ENCODE data around the gene TAF11L9.
"Not testable (repeated sequence)": the region's sequence is repeated elsewhere in the genome, so short reads cannot be mapped to it uniquely, and the experiment has no call there.

TAF11L9 gene

GRCh38 chr5:17594255-17594654, at the start of gene TAF11L9:
Gene TAF11L9, minus strand, starts transcription at chr5:17594394.
- not testable (repeated sequence) for H3K9ac ChIP-seq (ENCODE audit: low read depth in 1 of 2, low read length in 2 of 2); H3K27ac ChIP-seq (ENCODE audit: low read depth, low read length); H3K9me3 ChIP-seq (ENCODE audit: control insufficient read depth in 1 of 2, low read length in 2 of 2); H3K4me1 ChIP-seq (ENCODE audit: control insufficient read depth in 1 of 2, insufficient read depth in 2 of 2, low read length in 2 of 2); H3K4me3 ChIP-seq (ENCODE audit: low read depth in 1 of 2, low read length in 2 of 2); H3K27me3 ChIP-seq (ENCODE audit: control insufficient read depth in 1 of 2, insufficient read depth in 2 of 2, low read length in 2 of 2); H3K36me3 ChIP-seq (ENCODE audit: control insufficient read depth in 1 of 2, insufficient read depth in 2 of 2, low read length in 2 of 2)

GRCh38 chr5:17634160-17634559, 40.0 kb upstream of the TAF11L9 start, which contains the start of gene TAF11L14:
Gene TAF11L14, plus strand, starts transcription at chr5:17634460.
- Histone ChIP-seq H3K9me3 (ENCODE audit: control insufficient read depth in 1 of 2, low read length in 2 of 2) (peaks cover 4 to 7% of the 10 kb centered on the region in 2 donors), H3K9ac (ENCODE audit: low read depth in 1 of 2, low read length in 2 of 2) (no peak within 1 kb of the TSS), H3K27ac (ENCODE audit: low read depth, low read length) (no peak within 1 kb of the TSS), H3K4me3 (ENCODE audit: low read depth in 1 of 2, low read length in 2 of 2) (no peak within 1 kb of the TSS), H3K4me1 (ENCODE audit: control insufficient read depth in 1 of 2, insufficient read depth in 2 of 2, low read length in 2 of 2) (no peaks in the 10 kb centered on the region), H3K36me3 (ENCODE audit: control insufficient read depth in 1 of 2, insufficient read depth in 2 of 2, low read length in 2 of 2) (no peaks in the 10 kb centered on the region), H3K27me3 (ENCODE audit: control insufficient read depth in 1 of 2, insufficient read depth in 2 of 2, low read length in 2 of 2) (no peaks in the 10 kb centered on the region)

DNA sequence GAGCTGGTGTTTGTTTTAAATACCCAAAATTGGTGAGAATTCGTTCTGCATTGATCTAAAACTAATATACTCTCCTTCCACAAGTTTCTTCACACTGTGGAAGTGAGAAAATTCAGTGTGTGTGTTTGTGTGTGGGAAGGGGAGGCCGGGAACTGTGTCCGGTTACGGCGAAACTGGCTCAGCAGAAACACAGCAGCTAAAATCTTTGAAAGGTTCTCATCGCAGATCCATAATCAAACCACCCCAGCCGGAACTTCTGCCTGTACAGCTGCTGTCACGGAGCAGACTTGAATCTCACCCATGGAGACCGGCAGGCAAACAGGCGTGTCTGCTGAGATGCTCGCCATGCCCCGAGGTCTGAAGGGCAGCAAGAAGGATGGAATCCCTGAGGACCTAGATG, 37.6 kb upstream of the TAF11L9 start, which contains the start of gene TAF11L13:
Gene TAF11L13 (plus strand): TSS at position 301 of the 400 bp plus-strand sequence.
- not testable (repeated sequence) for H3K27me3 ChIP-seq (ENCODE audit: control insufficient read depth in 1 of 2, insufficient read depth in 2 of 2, low read length in 2 of 2); H3K4me3 ChIP-seq (ENCODE audit: low read depth in 1 of 2, low read length in 2 of 2); H3K9ac ChIP-seq (ENCODE audit: low read depth in 1 of 2, low read length in 2 of 2); H3K27ac ChIP-seq (ENCODE audit: low read depth, low read length); H3K36me3 ChIP-seq (ENCODE audit: control insufficient read depth in 1 of 2, insufficient read depth in 2 of 2, low read length in 2 of 2); H3K4me1 ChIP-seq (ENCODE audit: control insufficient read depth in 1 of 2, insufficient read depth in 2 of 2, low read length in 2 of 2); H3K9me3 ChIP-seq (ENCODE audit: control insufficient read depth in 1 of 2, low read length in 2 of 2)

DNA sequence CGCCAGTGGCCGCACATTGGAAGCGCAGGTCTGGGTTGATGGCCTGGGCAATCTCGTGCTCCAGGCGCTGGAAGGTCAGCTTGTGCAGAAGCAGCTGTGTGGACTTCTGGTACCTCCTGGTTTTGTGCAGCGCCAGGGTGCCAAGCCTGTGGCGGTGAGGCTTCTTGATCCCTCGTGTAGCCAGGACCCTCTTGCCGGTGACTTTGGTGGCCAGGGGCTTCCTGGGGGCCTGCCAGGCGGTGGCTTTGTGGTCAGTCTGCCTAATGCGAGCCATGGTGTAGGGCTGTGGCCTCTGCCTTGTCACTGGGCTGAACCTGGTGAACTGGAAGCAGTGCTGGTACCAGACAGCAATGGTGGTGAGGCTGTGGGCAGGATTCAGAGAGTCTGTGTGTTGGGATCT, 31.5 kb upstream of the TAF11L9 start:
- H3K27ac ChIP-seq (ENCODE audit: low read depth, low read length): no peak overlapping the region
- H3K9me3 ChIP-seq (ENCODE audit: control insufficient read depth in 1 of 2, low read length in 2 of 2): peaks cover 0 to 2% of the 10 kb centered on the region in 2 donors
- no peak overlapping the region for H3K4me3 ChIP-seq (ENCODE audit: low read depth in 1 of 2, low read length in 2 of 2)
- H3K9ac ChIP-seq (ENCODE audit: low read depth in 1 of 2, low read length in 2 of 2): no peak overlapping the region
- no peaks in the 10 kb centered on the region for H3K4me1 ChIP-seq (ENCODE audit: control insufficient read depth in 1 of 2, insufficient read depth in 2 of 2, low read length in 2 of 2)
- no peaks in the 10 kb centered on the region for H3K36me3 ChIP-seq (ENCODE audit: control insufficient read depth in 1 of 2, insufficient read depth in 2 of 2, low read length in 2 of 2)
- no peaks in the 10 kb centered on the region for H3K27me3 ChIP-seq (ENCODE audit: control insufficient read depth in 1 of 2, insufficient read depth in 2 of 2, low read length in 2 of 2)

- Histone ChIP-seq H3K9me3 (ENCODE audit: control insufficient read depth in 1 of 2, low read length in 2 of 2) (peaks cover 0 to 7% of the 10 kb centered on the region in 2 donors), H3K4me1 (ENCODE audit: control insufficient read depth in 1 of 2, insufficient read depth in 2 of 2, low read length in 2 of 2) (no peaks in the 10 kb centered on the region), H3K27ac (ENCODE audit: low read depth, low read length) (no peak overlapping the region), H3K27me3 (ENCODE audit: control insufficient read depth in 1 of 2, insufficient read depth in 2 of 2, low read length in 2 of 2) (no peaks in the 10 kb centered on the region), H3K4me3 (ENCODE audit: low read depth in 1 of 2, low read length in 2 of 2) (no peak overlapping the region), H3K36me3 (ENCODE audit: control insufficient read depth in 1 of 2, insufficient read depth in 2 of 2, low read length in 2 of 2) (no peaks in the 10 kb centered on the region), H3K9ac (ENCODE audit: low read depth in 1 of 2, low read length in 2 of 2) (no peak overlapping the region)
These were observed 26.4 kb upstream of the TAF11L9 start for GRCh38 chr5:17620627-17621026.

DNA sequence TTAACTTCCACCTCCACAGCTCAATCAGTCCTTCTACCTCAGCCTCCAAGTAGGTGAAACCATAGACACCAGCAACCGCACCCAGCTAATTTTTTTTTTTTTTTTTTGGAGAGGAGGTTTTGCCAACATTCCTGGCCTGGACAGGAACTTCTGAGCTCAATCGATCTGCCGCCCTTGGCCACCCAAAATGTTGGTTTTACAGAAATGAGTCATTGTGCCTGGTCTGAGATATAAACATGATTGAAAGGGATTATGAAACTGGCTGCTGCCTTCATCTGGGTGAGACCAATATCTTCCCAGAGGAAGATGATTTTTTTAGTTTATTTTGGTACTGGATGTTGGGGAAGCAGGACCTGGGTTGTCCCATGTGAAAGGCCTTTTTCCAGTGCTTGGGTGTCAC, 25.2 kb upstream of the TAF11L9 start:
- Histone ChIP-seq H3K36me3 (ENCODE audit: control insufficient read depth in 1 of 2, insufficient read depth in 2 of 2, low read length in 2 of 2) (no peaks in the 10 kb centered on the region), H3K27me3 (ENCODE audit: control insufficient read depth in 1 of 2, insufficient read depth in 2 of 2, low read length in 2 of 2) (no peaks in the 10 kb centered on the region), H3K4me3 (ENCODE audit: low read depth in 1 of 2, low read length in 2 of 2) (no peak overlapping the region), H3K27ac (ENCODE audit: low read depth, low read length) (no peak overlapping the region), H3K9ac (ENCODE audit: low read depth in 1 of 2, low read length in 2 of 2) (no peak overlapping the region), H3K9me3 (ENCODE audit: control insufficient read depth in 1 of 2, low read length in 2 of 2) (peaks cover 0 to 12% of the 10 kb centered on the region in 2 donors), H3K4me1 (ENCODE audit: control insufficient read depth in 1 of 2, insufficient read depth in 2 of 2, low read length in 2 of 2) (no peaks in the 10 kb centered on the region)

DNA sequence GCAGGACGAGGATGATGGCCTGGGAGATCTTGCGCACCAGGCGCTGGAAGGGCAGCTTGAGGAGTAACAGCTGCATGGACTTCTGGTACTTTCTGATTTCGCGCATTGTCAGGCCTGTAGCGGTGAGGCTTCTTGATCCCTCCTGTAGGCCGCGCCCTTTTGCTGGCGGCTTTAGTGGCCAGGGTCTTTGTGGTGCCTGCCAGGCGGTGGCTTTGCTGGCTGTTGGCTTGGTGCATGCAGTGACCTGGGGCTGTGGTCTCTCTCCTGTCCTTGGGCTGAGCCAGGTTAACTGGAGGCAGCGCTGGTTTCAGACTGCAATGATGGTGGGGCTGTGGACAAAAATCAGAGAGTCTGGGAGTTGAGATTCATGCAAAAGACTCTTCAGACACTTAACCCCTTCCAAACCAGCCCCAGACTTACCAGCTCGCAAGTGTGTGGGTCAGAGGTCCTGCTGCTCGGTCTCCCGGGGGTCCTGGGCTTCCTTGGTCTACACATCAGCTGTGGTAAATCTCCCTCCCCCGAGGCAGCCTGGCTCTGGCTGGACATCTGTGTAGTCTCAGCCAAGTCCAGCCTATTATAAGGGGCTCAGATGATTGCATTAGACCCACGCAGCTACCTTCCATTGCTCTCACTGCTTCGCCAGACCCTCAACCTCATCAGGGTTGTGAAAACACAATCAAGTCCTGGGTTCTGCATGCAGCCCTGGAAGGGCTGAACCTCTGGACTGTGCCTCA, 20.8 kb upstream of the TAF11L9 start:
- no peak overlapping the region for H3K27ac ChIP-seq (ENCODE audit: low read depth, low read length)
- H3K9me3 ChIP-seq (ENCODE audit: control insufficient read depth in 1 of 2, low read length in 2 of 2): peaks cover 0 to 8% of the 10 kb centered on the region in 2 donors
- H3K9ac ChIP-seq (ENCODE audit: low read depth in 1 of 2, low read length in 2 of 2): no peak overlapping the region
- H3K4me1 ChIP-seq (ENCODE audit: control insufficient read depth in 1 of 2, insufficient read depth in 2 of 2, low read length in 2 of 2): no peaks in the 10 kb centered on the region
- H3K27me3 ChIP-seq (ENCODE audit: control insufficient read depth in 1 of 2, insufficient read depth in 2 of 2, low read length in 2 of 2): no peaks in the 10 kb centered on the region
- H3K36me3 ChIP-seq (ENCODE audit: control insufficient read depth in 1 of 2, insufficient read depth in 2 of 2, low read length in 2 of 2): no peaks in the 10 kb centered on the region
- no peak overlapping the region for H3K4me3 ChIP-seq (ENCODE audit: low read depth in 1 of 2, low read length in 2 of 2)

DNA sequence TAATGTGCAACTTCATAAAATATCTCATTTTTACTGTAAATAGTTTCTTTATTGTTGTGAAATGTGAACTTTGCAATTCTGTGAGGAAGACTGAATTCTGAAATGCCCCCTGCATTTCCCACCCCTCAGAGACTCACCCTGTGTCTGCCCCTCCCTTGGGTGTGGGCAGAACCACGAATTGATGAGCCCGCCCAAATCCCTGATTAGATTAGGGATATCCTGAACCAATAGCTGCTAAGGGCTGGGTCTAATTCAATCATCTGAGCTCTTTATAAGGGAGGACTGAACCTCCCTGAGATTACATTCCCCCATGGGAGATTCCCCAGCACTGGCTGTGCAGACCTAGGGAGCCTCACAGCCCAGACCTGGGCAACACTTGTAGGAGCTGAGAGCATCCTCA, 15.9 kb upstream of the TAF11L9 start, which contains the start of gene TAF11L12:
Gene TAF11L12 (plus strand): TSS at position 301 of the 400 bp plus-strand sequence.
- H3K9me3 ChIP-seq (ENCODE audit: control insufficient read depth in 1 of 2, low read length in 2 of 2); H3K27ac ChIP-seq (ENCODE audit: low read depth, low read length); H3K9ac ChIP-seq (ENCODE audit: low read depth in 1 of 2, low read length in 2 of 2); H3K27me3 ChIP-seq (ENCODE audit: control insufficient read depth in 1 of 2, insufficient read depth in 2 of 2, low read length in 2 of 2); H3K4me1 ChIP-seq (ENCODE audit: control insufficient read depth in 1 of 2, insufficient read depth in 2 of 2, low read length in 2 of 2); H3K4me3 ChIP-seq (ENCODE audit: low read depth in 1 of 2, low read length in 2 of 2); H3K36me3 ChIP-seq (ENCODE audit: control insufficient read depth in 1 of 2, insufficient read depth in 2 of 2, low read length in 2 of 2): not testable (repeated sequence)

- H3K4me3 ChIP-seq (ENCODE audit: low read depth in 1 of 2, low read length in 2 of 2); H3K9ac ChIP-seq (ENCODE audit: low read depth in 1 of 2, low read length in 2 of 2); H3K27me3 ChIP-seq (ENCODE audit: control insufficient read depth in 1 of 2, insufficient read depth in 2 of 2, low read length in 2 of 2); H3K27ac ChIP-seq (ENCODE audit: low read depth, low read length); H3K4me1 ChIP-seq (ENCODE audit: control insufficient read depth in 1 of 2, insufficient read depth in 2 of 2, low read length in 2 of 2); H3K36me3 ChIP-seq (ENCODE audit: control insufficient read depth in 1 of 2, insufficient read depth in 2 of 2, low read length in 2 of 2); H3K9me3 ChIP-seq (ENCODE audit: control insufficient read depth in 1 of 2, low read length in 2 of 2): not testable (repeated sequence)
These were observed 13.3 kb upstream of the TAF11L9 start for GRCh38 chr5:17607461-17607860.

DNA sequence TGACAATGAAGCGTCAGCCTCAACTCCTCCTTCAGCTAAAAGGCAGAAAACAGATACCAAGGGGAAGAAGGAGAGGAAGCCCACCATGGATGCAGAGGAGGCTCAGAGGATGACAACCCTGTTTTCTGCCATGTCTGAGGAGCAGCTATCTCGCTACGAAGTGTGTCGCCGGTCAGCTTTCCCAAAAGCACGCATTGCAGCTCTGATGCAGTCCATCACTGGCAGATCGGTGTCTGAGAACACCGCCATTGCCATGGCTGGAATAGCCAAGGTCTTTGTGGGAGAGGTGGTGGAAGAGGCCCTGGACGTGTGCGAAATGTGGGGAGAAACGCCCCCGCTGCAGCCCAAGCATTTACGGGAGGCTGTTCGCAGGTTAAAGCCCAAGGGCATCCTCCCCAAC, 10.8 kb upstream of the TAF11L9 start:
- H3K9ac ChIP-seq (ENCODE audit: low read depth in 1 of 2, low read length in 2 of 2): no peak overlapping the region
- H3K9me3 ChIP-seq (ENCODE audit: control insufficient read depth in 1 of 2, low read length in 2 of 2): peaks cover 3% of the 10 kb centered on the region in 2 donors

More for the DNA sequence above, 10.8 kb upstream of the TAF11L9 start:
- H3K36me3 ChIP-seq (ENCODE audit: control insufficient read depth in 1 of 2, insufficient read depth in 2 of 2, low read length in 2 of 2): no peaks in the 10 kb centered on the region
- no peaks in the 10 kb centered on the region for H3K4me1 ChIP-seq (ENCODE audit: control insufficient read depth in 1 of 2, insufficient read depth in 2 of 2, low read length in 2 of 2)
- H3K4me3 ChIP-seq (ENCODE audit: low read depth in 1 of 2, low read length in 2 of 2): no peak overlapping the region
- H3K27ac ChIP-seq (ENCODE audit: low read depth, low read length): no peak overlapping the region
- H3K27me3 ChIP-seq (ENCODE audit: control insufficient read depth in 1 of 2, insufficient read depth in 2 of 2, low read length in 2 of 2): no peaks in the 10 kb centered on the region

Measured in duodenal mucosa (tissue), 2 donors.